DMS53 (cell line): ENCODE measurements around the gene WWOX.

Experiments
- DNase-seq: peaks from one replicate; lab custom pipeline; 2025; lab: John Stamatoyannopoulos, UW

WWOX gene

DNA sequence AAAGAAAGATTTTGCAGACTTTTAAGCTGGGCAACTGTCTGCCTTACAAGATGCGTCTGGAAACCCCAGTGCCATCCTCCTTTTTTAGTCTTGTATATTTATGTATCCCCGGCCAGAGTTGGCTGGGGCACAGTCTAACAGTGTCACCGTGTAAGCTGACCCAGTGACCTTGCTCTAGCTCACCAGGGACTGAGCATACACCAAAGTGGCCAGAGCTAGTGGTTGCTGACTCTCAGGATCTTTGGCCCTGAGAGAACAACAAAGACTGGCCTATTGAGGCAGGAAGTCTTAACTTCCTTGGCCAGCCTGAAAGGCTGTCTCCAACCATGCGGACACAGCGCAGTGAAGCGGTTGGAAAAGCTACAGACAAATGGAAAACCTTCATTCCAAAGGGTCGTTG is 745.2 kb downstream of the WWOX start:
- no peak for DNase-seq

DNA sequence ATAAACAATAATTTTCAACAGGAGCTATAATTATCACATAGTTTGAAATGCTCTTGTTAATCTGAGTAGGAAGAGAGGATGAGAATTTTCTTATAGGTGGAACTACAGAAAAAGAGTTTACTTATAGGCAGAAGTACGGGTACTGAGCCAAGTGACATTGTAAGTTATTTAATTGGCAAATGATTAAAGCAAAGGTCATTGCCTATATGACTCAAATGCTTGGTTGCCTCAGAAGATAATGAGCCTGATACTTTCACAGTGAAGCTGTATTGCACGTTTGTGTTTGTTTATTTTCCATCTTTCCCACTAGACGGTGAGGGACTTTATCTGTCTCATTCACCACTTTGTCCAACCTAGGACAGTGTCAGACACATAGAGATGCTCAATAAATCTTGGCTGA is 751.8 kb downstream of the WWOX start:
- no peak for DNase-seq

DNA sequence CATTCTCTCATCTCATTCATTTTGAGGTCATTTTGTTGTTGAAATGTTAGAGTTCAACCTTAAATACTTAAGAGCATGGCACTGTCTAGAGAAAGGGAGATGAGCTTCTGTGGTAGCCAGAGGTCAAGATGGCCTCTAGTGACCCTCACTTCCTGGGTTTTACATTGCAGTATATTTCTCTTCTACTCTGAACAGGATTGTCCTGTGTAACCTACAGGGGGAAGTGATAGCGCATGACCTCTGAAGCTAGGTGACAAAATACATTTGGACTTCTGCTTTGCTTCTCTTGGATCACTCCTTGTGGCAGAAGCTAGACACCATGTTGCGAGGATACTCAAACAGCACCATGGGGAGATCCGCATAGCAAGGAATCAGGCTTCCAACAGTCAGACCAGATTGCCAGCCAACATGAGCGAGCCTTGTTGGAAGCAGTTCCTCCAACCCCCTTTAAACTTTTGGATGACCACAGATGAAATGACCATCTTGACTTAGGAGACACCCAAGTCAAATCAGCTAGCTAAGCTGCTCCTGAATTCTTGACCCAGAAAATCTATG is 752.7 kb downstream of the WWOX start:
- no peak for DNase-seq

DNA sequence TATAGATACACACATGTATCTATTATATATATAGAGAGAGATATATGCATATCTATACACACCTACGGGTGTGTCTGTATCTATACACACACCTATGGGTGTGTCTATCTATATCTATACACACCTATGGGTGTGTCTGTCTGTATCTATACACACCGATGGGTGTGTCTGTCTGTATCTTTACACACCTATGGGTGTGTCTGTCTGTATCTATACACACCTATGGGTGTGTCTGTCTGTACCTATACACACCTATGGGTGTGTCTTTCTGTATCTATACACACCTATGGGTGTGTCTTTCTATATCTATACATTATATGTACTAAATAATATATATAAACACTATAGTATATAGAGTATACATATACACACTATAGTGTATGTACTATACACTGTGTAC is 762.6 kb downstream of the WWOX start:
- no peak for DNase-seq

DNA sequence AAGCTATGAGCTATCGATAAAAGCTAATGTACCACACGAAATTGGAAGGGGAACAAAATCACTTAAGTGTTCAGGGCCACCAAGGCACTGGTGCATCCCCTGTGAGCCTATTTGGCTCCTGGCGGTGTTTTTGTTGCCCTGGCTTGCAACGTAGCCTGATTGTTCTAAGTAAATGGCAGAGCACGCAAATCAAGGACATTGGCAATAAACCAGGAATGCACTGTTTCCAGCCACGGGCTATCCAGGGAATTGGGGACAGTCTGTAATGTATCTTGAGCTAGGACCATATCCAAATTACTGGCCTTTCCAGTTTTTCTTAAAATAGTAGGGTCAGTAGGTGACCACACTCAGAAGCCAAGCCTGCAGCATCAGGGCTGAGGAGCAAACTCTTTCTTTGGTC is 767.1 kb downstream of the WWOX start:
- DNase-seq: no peak

DNA sequence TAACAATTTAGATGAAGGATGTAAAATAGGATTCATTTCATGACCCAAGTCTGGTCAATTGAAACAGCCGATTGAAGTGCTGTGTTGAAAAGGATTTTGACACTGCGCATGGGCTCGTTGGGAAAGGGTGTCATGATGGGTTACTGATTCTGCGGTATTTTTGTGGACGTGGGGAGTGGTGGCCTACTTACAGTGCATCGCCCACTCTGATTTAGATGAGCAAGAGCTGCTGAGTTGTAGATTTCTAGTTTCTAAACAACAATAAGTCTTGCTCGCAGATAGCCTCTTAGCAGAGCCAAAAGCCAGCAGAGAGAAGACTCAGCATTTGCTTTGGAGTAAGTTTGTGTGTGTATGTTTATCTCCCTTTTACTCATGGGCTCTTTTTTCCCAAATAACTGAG is 770.0 kb downstream of the WWOX start:
- no peak for DNase-seq

DNA sequence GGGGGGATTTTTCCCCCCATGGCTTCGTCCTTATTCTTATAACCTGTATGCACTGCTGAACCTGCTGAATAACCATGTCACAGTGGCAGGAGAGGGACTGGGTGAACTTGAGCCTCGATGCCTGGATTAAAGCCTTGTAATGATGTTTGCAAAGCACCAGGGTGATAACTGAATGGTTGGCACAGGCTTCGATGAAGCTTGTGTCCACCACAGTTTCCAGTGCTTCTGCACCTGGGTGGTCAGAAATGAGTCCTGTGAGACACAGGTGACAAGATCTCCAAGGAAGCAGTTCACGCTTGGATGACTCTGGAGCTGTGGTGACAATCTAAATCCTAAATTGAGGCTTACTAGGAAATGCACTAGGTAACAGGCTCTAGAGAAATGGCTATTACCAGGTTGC is 771.8 kb downstream of the WWOX start:
- no peak for DNase-seq

DNA sequence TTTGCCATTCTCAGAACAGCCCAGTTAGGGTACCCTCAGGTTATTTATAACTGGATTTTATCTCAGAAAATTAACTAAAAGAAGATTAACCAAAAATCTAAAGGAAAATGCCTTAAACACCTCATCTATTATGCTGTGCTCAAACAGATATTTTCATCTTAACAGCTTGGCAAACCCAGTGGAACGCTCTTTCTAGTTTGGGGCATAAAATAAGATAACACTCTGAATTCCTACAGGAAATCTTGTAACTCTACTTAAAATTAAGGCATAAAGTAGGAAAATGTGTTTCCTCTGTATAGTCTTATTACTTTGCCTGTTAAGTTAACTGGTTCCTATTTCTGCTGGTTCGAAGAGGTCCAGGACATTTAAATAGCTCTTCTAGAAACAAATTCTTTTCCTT is 777.2 kb downstream of the WWOX start:
- no peak for DNase-seq

DNA sequence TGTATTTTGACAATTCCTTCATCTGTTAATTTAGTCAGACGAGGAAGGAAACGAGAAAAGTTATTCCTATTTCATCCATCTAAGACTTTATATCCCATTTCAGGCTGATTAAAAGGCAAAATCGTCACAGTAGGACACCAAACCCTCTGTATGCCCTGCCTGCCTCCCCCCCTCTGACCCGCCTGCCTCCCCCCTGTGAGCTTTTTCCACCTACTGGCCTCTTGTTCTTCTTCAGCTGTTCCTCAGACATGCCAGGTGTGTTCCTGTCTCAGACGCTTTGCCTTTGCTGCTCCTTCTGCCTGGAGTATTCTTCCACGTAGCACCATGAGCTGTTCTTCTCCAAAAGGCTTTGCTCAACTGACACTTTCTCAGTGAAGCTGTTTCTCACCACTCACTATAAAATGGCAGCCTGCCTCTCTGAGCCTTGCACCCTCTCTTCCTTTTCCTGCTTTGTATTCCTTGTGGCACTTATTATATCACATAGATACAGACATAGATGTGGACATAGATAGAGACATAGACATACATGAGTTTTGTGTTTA is 777.7 kb downstream of the WWOX start:
- DNase-seq: no peak

DNA sequence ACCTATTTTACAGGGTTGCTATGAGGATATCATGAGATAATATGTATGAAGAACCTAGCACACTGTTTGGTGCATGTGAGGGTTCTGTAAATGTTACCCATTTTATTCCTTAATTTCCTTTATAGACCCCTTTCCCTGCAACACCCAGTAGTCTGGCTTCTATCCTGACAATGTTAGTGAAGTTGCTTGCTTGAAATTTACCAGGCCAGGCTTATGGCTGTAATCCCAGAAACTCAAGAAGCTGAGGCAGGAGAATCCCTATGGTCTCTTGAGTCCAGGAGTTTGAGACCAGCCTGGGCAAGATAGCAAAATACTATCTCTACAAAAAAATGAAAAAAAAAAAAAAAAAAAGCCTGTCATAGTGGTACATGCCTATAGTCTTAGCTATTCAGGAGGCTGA is 779.1 kb downstream of the WWOX start:
- DNase-seq: no peak

DNA sequence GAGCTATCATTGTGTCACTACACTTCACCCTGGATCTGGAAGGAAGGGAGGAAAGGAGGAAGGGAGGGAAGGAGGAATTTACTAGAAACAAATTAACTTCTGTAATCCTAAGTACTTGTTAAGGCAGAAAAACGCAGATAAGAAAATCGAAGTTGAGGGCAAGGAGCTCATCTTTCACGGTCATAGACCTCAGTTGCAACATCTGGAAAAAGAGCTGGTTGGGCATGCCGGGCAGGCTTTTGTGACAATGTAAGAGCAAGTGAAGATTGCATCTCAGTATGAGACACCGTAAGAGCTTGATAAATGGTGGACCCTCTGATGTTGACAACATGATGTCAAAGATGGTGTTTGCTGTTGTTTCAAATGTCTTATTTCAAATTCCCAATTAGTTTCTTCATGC is 779.6 kb downstream of the WWOX start:
- no peak for DNase-seq

DNA sequence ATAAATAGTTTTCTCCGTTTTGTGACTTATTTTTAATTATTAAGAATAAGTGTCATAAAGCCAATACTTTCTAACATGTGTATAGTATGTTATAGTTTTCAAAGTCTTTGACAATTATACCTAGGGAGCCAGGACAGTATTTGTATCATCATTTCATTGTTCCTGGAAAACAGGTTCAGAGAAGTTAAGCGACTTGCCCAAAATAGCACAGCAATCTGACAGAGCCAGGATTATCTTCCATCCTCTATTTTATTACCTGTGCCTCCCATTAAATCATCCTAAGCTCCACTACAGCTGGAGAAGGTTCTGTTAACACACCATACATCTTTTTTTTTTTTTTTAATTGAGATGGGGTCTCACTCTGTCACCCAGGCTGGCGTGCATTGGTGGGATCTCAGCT is 782.7 kb downstream of the WWOX start:
- no peak for DNase-seq

DNA sequence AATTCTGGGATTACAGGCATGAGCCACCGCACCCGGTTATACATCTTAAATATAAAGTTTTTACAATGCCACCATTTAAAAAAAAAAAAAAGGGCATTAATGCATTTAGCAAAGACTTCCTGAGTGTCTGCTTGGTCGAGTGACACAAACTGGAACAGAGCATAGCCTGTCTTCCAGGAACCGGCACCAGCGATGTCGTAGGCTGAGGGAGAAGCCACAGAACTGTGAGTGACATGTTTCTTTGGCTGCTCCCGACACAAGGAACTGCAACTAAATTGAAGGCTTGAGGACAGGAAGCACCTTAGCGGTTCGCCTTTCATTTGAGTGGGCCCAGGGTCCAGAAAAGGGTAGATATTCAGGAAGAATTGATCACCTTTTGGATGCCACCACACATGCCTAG is 783.3 kb downstream of the WWOX start:
- no peak for DNase-seq

DNA sequence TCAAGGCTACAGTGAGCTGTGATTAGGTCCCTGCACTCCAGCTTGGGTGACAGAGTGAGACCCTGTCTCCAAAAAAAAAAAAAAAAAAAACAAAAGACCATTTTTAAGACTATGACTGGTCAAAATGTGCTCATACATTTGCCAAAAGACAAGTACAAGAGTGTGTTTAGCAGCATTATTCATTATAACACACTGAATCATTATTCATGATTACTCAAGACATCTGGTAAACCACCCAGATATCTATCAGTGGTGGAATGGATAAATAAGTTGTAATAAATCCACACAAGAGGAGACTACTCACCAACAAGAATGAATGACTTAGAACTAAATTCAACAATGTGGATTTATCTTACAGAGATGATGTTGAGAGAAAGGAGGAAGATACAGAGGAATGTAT is 784.8 kb downstream of the WWOX start:
- DNase-seq: no peak

DNA sequence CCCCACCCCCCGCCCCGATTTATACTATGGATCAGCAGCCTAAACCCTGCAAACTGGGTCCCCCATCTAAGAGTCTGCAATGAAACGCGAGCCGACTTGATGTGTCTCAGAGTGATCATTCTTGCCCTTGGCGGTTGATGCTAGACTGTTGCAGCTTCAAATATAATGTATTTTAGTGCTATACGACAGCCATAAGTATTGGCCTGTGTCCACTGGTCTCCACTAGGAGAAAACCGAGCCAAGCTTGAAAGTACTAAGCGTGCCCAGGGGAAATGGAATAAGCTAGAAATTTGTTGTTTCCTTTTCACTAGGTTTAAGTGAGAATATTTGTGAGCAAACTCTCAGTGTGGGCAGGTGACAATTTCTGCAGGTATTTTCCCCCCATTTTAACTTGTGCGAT is 789.9 kb downstream of the WWOX start:
- no peak for DNase-seq

DNA sequence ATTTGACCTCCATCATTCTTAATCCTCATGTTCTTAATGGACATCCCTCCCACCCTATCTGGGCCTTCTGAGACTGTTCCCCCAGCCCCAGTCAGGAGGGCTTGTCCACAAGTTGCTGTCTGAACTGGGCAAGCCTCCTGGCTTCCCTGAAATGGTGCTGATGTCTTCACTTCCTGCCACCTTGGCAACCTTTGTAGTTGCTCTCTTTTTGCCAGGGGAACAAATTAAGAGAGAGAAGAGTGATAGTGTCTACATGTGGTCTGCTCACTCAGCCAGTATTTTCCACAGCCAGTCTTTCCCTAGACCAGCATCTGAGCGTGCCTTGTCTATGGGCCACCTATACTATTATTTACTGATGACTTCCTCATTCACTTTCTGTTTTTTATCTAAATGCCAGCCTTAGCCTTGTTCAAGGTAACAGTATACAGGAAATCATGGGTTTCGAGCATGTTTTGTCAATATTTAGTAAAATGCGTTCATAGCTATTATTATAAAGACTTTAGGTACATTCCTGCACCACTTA is 791.0 kb downstream of the WWOX start:
- no peak for DNase-seq

DNA sequence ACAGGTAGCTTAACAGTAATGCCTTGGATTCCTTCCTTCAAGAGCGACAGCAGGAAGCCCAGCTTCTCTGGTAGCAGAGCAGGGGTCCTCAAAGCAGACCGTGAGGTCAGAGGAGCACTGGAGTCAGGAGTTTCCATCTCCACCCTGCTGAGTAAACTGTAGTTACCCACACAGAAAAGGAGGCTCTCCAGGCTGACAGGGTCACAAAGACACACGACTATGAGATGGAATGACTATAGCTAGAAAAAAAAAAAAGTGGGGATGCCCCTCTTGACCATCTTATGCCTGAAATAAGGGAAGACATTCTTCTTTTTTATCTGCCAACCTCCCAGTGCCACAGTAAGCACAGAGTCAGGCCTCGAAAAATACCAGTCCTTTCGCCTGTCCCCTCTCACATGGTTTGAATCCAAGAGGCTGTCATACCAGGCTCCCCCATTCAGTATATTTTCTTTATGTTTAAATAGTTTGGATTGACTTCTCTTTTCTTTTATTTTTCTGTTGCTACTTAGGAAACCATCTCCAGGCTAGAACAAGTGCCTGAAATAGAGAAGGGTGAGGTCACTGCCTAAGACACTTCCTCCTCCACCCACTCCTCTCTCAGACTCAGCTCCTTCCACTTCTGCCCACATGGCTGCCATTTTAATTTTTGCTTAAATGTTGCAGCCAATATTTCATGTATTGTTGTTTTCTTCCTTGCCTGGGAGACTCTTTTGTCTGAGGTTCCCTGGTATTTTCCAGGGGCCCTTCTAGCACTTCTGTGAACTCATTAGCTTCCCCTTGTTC is 793.7 kb downstream of the WWOX start:
- peak; percentile 3 for DNase-seq

DNA sequence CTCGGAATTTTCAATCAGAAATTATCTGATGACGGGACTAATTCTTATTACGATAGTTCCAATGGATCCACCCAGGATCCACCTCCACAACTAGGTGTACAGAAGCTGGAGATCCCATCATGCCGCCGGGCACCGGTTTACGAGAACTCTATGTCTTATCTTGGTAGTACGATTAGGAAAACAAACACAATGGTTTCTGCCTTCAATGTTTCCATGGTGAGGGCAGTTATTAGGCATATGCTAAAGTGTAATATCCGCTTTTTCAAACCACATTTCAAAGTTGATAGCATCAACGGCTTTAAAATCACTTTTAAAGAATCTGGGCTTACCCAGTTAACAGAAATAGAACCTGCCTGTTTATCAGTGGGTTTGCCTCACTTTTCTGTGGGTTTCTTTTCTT is 795.4 kb downstream of the WWOX start:
- DNase-seq: no peak

DNA sequence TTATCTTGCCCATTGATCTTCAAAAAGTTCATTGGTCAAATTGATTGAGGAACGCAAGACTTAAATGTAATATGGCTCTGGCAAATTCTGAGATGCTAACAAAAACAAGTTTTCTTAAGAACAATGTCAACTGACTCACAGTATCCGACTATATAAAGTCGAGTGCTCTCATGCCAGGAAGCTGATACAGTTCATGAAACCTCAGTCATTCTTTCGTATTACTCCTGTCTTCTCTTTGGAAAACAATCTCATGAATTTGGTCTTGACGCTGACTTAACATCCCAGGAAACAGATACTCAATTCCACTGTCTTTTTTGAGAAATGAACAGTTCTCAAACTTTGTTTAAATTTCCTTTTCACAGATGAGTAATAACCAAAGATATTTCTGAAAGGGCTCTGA is 796.2 kb downstream of the WWOX start:
- no peak for DNase-seq

DNA sequence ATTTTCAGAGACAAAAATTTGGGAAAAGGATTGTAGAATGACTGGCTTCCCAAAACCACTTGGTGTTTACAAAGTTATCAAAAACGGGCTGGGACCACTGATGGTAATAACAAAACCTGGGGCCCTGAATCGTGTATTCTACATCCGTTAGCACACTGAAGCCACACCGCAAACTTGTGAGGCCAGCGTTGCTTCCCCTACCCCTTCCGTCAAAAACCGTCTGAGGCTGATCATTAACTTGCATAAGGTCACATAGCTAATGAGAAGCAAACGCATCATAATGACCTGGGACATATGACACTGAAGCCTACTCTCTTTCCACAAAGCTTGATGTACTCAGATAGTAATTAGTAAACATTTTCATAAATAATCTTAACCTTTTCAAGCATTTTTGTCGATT is 796.8 kb downstream of the WWOX start:
- DNase-seq: no peak

DNA sequence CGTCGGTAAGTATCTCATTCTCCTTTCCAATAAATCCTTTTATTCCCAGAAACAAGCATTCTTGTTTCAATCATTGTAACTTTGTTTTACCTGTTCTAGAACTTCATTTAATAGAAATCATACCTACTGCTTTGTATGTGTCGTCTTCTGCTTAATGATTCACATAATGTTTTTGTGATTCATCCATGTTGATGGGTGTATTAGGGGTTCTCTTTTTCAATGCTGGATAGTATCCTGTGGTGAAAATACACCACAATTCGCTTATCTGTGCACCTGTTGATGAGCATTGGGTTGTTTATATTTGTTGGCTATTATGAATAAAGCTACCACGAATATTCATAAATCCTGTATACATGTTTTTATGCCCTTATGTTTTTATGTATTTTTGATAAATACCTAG is 797.8 kb downstream of the WWOX start:
- DNase-seq: no peak

DNA sequence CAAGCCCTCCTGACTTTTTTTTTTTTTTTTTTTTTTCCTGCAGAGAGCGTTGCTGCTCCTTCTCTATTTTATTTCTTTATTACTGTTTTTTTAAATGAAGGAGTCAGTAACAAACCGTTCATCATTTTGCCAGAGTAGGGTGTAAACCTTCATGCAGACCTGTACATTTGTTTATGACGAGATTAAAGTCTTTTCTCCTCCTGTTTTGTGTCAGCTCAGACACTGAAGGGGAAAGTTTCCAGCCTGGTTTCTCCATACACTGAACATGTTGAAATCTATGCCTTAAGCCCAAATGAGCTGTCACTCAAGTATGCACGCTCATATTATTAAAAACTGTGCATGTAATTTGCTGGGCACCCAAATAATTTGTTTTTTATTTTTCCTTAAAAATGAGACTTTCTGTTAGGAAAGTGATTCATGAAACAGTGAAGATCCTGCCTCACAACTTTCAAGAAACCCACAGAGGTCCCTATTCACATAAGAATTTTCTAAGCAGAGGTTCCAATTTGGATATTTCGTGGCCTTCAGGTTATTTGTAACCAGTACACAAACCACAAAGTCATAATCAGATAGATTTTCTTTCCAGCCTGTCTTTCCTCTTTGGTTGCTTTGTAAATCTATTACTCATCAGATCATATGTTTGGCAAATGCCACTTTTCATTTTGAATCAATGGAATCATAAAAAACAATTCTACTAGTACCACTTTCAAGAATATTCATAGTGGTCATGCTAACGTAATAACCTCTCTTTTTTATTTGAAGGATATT is 800.8 kb downstream of the WWOX start:
- DNase-seq: no peak

DNA sequence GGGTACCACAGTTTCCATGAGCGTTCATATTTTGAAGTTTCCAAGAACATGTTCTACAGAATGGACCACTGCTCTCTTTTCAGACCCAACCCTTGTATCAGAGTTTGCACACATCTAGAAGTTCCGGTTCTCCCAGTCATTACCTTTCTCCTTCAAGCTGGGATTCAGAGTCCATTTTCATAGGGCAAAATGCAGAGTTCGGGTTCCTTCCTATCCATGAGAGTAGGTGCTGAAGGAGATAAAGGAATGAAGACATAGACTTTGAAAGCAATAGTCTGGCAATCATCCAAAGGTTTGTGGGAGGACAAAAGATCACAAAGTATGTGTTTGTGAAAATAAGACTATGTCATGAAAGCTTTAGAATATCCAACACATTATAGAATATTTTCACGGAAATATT is 801.5 kb downstream of the WWOX start:
- no peak for DNase-seq
